Heart left ventricle (tissue), 16 donors: ENCODE results near the gene RBMS3. TPM values are rescaled to one million over a fixed set of nuclear protein-coding genes. Genes with fewer than 3 reads are reported as not detected.

Experiments used
- ATAC-seq, 4 donors: fragments of 200-7000 bp; cut with Tn5 transposase; one replicate each; pipeline ENCODE4 v1.9.1; 2020 to 2022; ENCODE audit warnings: moderate library complexity in 4 of 4, mild to moderate bottlenecking in 3 of 4, moderate number of reproducible peaks in 1 of 4
- DNase-seq, 5 donors: peaks; one replicate each; pipeline ENCODE4 v3.0.0-alpha.2; 2020
- H3K27ac ChIP-seq, 12 donors: fragments of 200-600 bp; sonication (generic) in 4 of 12; one replicate each; pipeline versions ENCODE4 v1.5.0 to v1.8.0; 2016 to 2022; ENCODE audit warnings: mild to moderate bottlenecking in 2 of 12
- H3K27me3 ChIP-seq, 9 donors: fragments of 200-600 bp; sonication (generic) in 2 of 9; one replicate each; pipeline versions ENCODE4 v1.5.1 to v1.8.0; 2016 to 2022; ENCODE audit warnings: mild to moderate bottlenecking in 3 of 9
- H3K36me3 ChIP-seq, 9 donors: fragments of 200-600 bp; sonication (generic) in 2 of 9; one replicate each; pipeline versions ENCODE4 v1.5.0 to v1.8.0; 2018 to 2022; ENCODE audit warnings: mild to moderate bottlenecking in 2 of 9
- H3K4me1 ChIP-seq, 12 donors: fragments of 200-600 bp; sonication (generic) in 4 of 12; one replicate each; pipeline versions ENCODE4 v1.5.0 to v1.8.0; 2016 to 2022; ENCODE audit warnings: mild to moderate bottlenecking in 3 of 12
- H3K4me3 ChIP-seq, 12 donors: fragments of 200-600 bp; sonication (generic) in 4 of 12; one replicate each; pipeline versions ENCODE4 v1.5.0 to v1.8.0; 2017 to 2022; ENCODE audit warnings: mild to moderate bottlenecking in 9 of 12, moderate library complexity in 4 of 12
- H3K9me3 ChIP-seq, 12 donors: fragments of 200-600 bp; sonication (generic) in 4 of 12; one replicate each; pipeline versions ENCODE4 v1.5.0 to v1.8.0; 2016 to 2022; ENCODE audit warnings: mild to moderate bottlenecking in 1 of 12
- CTCF ChIP-seq, 12 donors: fragments of 200-600 bp; sonication (generic) in 4 of 12; IDR thresholded peaks; one replicate each; pipeline versions ENCODE4 v1.5.0 to v1.8.0; 2018 to 2022; ENCODE audit warnings: antibody characterized with exemption in 12 of 12, mild to moderate bottlenecking in 5 of 12
- POLR2A ChIP-seq, 2 donors: fragments of 450-650 bp; IDR thresholded peaks; one replicate each; pipeline ENCODE4 v1.6.1; 2017; ENCODE audit warnings: antibody characterized with exemption in 2 of 2, mild to moderate bottlenecking in 2 of 2, moderate library complexity in 2 of 2
- WGBS, 4 donors: extraction: QIAGEN DNeasy Blood & Tissue Kit in 2 of 4; methylation state at CpG; one replicate each; pipeline versions ENCODE4 v1.1.5 to v1.1.7; 2013 to 2018; 5-methylcytosine and 5-hydroxymethylcytosine counted together
- intact Hi-C, 10 donors: fragments of 100-400 bp; cut with DNase I; formaldehyde crosslinking; loops; one replicate each; pipeline versions ENCODE4 v1.11.1 to v1.14.2; 2022
- polyA plus RNA-seq, 2 donors: library from polyadenylated mRNA; stranded (reverse); fragments of 200-250 nt; gene quantifications; one replicate each; pipeline ENCODE4 v1.2.3, GENCODE V29; 2013
- total RNA-seq, 9 donors: library from RNA; depleted of rRNA in 2 of 9; stranded (reverse); fragments of >200 nt in 2 of 9; fragmentation: NEBNext Ultra II Directional in 3 of 9; extraction: Animal tissue kit (Norgen Biotek cat#: 25700) in 3 of 9; gene quantifications; one replicate each; pipeline versions ENCODE4 v1.1.0 to v1.2.4, GENCODE V29; 2016 to 2023
- donor health status: ischemic (EF 13 %, LVEDD 7.1; RV severe dilation, severe dysfunction).
- donor health status: healthy with polysubstance abuse.
- donor health status: DM: no; HTN: yes; CAD: no.
- donor health status: DM: no; HTN: no; CAD: no.
- donor health status: ischemic (EF 25% LVEDD 6.9; RV normal size, moderate dysfunction).
- donor health status: ischemic (EF 25% LVEDD 5.7; RV mildly dilated, moderate dysfunction).
- donor health status: healthy.
- donor health status: DM: yes; HTN: yes; CAD: no.
- donor health status: ischemic (EF 35%, LVEDD 5.7; RV mildly dilated, moderate dysfunction).
- donor health status: nonischemic (EF 11% LVEDD 7.7; RV severe dilation, severe dysfunction).
- donor health status: DM: yes; HTN: yes; CAD: no.
- donor health status: PGD.
- donor health status: ischemic (EF 29% LVEDD 5.4; RV normal size, mild dysfunction).
- donor health status: nonischemic (EF 23%, LVEDD 6.1; RV moderate dilation, normal function).

RBMS3 gene
- total and polyA plus RNA-seq, 11 donors: 4.8 to 35.6 (median 26.1) TPM

GRCh38 chr3:29537889-29538609 lies 257.2 kb downstream of the RBMS3 start:
- peaks cover 0 to 48% (median 22%) of the 10 kb centered on the region in 12 donors for H3K4me1 ChIP-seq
- H3K4me3 ChIP-seq: no peak overlapping the region
- no peaks in the 10 kb centered on the region for H3K9me3 ChIP-seq
- no peaks in the 10 kb centered on the region for H3K36me3 ChIP-seq
- ATAC-seq: peak in 1 of 4 donors; percentile 48
- H3K27ac ChIP-seq: peak overlapping the region in 6 of 12 donors; percentile 0 to 52 (median 28)
- no peak for DNase-seq
- 38 to 49% (median 48%) methylated on average over 5 of the region's 5 CpGs for WGBS, 4 donors
- no peaks in the 10 kb centered on the region for H3K27me3 ChIP-seq
- intact Hi-C loops: loop anchor here in 5 of 10 donors (5.0 to 10.0 kb wide), 4 partner anchors 224 to 393 kb away; partner anchors contain the start of gene RBMS3 (in 1 of the 5)
- TF ChIP-seq POLR2A (IDR thresholded peaks at IDR 0.05) (no peak), CTCF (IDR thresholded peaks at IDR 0.05) (no peak)

GRCh38 chr3:29538610-29538958 lies 257.7 kb downstream of the RBMS3 start:
- H3K4me3 ChIP-seq: no peak overlapping the region
- no peak for DNase-seq
- peak overlapping the region in 6 of 12 donors; percentile 0 to 52 (median 20) for H3K27ac ChIP-seq
- H3K9me3 ChIP-seq: no peaks in the 10 kb centered on the region
- ATAC-seq: no peak
- no peak for TF ChIP-seq POLR2A (IDR thresholded peaks at IDR 0.05)
- TF ChIP-seq CTCF (IDR thresholded peaks at IDR 0.05): no peak
- WGBS, 4 donors: 50 to 73% (median 64%) methylated on average over 2 of the region's 2 CpGs
- no peaks in the 10 kb centered on the region for H3K36me3 ChIP-seq
- H3K27me3 ChIP-seq: no peaks in the 10 kb centered on the region
- intact Hi-C loops: loop anchor here in 5 of 10 donors (5.0 to 10.0 kb wide), 4 partner anchors 224 to 394 kb away; partner anchors contain the start of gene RBMS3 (in 1 of the 5)
- peaks cover 0 to 49% (median 22%) of the 10 kb centered on the region in 12 donors for H3K4me1 ChIP-seq

- TF ChIP-seq CTCF (IDR thresholded peaks at IDR 0.05) (no peak), POLR2A (IDR thresholded peaks at IDR 0.05) (no peak)
- DNase-seq (no peak), ATAC-seq (no peak)
- Histone ChIP-seq H3K4me3 (no peak overlapping the region), H3K36me3 (no peaks in the 10 kb centered on the region), H3K27ac (no peak overlapping the region), H3K4me1 (peaks cover 0 to 65% (median 24%) of the 10 kb centered on the region in 12 donors), H3K27me3 (no peaks in the 10 kb centered on the region), H3K9me3 (no peaks in the 10 kb centered on the region)
- 96 to 98% (median 97%) methylated on average over 5 of the region's 5 CpGs for WGBS, 4 donors
- intact Hi-C loops: loop anchor here in 1 of 10 donors (10.0 kb wide), 1 partner anchor 94 kb away; no protein-coding TSS in a partner anchor
Measured at GRCh38 chr3:29540544-29540943, 259.7 kb downstream of the RBMS3 start.

DNA sequence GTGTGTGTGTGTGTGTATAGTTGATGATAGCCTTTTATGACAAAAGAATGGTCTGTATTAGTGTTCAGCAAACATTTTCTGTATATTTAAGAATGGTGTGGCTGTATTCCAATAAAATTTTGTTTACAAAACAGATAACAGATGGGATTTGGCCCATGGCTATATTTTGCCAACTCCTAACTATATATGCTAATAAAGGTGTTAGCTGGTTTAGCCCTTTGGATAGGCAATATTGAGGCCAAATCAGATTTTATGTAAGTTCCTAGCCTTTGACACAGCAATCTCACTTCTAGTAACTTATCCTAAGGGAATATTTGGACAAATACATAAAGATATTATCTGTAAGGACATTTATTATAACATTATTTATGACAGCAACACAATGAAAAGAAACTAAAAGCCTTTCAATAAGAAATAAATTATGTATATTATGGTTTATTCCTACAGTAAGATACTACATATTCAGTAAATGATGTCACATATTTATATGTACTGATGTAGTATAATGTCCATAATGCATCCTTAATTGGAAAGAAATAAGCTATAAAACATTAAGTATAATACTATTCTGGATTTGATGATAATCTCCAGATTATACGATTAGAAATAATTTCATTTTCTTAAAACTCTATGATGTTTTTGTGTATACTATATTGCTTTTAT lies 264.0 kb downstream of the RBMS3 start:
- Histone ChIP-seq H3K27ac (no peak overlapping the region), H3K4me1 (peaks cover 0 to 23% (median 3%) of the 10 kb centered on the region in 12 donors), H3K4me3 (no peak overlapping the region), H3K27me3 (no peaks in the 10 kb centered on the region), H3K36me3 (peaks cover 0 to 3% (median 0%) of the 10 kb centered on the region in 9 donors), H3K9me3 (no peaks in the 10 kb centered on the region)
- ATAC-seq (no peak), DNase-seq (no peak)
- intact Hi-C loops: loop anchor here in 1 of 10 donors (10.0 kb wide), 1 partner anchor 90 kb away; no protein-coding TSS in a partner anchor
- WGBS, 4 donors: 92 to 95% (median 93%) methylated on average over 1 of the region's 1 CpG
- TF ChIP-seq CTCF (IDR thresholded peaks at IDR 0.05) (no peak), POLR2A (IDR thresholded peaks at IDR 0.05) (no peak)
